Activated CD4-positive, CD25-positive, alpha-beta regulatory T cell (primary cell): Measurements from ENCODE around the gene LRRC4B.
A peak's percentile ranks its signal among the peaks of the same experiment; 100 is the strongest.
"Not testable (repeated sequence)": the region's sequence is repeated elsewhere in the genome, so short reads cannot be mapped to it uniquely, and the experiment has no call there.

ENCODE experiments used
- DNase-seq, 4 experiments: peaks; one replicate each; lab custom pipeline; 2025; lab: John Stamatoyannopoulos, UW

The LRRC4B gene

GRCh38 chr19:50485284-50485955, 82.8 kb downstream of the LRRC4B start:
- DNase-seq = no peak

DNA sequence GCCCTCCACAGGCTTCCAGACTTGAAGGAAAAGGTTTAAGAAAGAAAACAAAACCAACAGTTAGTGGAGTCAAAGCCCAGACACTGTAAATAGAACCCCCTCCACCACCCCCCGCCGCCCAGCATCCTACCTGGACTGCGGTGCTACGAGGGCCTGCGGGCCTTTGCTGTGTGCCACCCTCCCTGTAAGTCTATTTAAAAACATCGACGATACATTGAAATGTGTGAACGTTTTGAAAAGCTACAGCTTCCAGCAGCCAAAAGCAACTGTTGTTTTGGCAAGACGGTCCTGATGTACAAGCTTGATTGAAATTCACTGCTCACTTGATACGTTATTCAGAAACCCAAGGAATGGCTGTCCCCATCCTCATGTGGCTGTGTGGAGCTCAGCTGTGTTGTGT, 85.3 kb downstream of the LRRC4B start:
- no peak for DNase-seq

DNA sequence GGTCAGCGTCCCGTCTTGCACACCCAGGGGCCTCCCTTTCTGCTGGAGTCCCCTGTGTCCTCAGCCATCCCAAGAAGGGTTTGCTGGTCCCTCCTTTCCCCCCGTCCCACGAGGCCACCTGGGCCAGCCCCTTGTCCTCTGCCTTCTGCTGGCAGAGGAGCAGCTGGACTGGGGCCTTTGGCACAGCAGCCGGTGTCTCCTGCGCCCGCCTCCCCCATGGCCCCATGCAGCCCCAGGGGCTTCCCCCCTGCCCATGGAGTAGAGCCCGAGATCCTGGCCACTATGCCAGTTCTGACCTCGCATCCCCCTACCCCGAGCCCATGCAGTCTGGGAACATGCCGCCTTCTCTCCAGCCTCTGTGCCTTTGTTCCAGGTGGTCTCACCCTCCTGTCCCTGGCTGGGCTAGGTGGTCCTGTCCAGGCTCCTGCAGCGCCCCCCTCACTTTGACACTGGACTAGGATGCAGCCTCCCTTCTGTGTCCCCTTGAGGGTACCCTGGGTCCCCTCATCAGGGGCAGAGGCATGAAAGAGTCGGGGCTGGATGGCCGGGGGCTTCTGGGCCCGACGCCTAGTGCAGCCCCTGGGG, 85.9 kb downstream of the LRRC4B start:
- no peak for DNase-seq

GRCh38 chr19:50481351-50482149, 86.7 kb downstream of the LRRC4B start:
- no peak for DNase-seq

DNA sequence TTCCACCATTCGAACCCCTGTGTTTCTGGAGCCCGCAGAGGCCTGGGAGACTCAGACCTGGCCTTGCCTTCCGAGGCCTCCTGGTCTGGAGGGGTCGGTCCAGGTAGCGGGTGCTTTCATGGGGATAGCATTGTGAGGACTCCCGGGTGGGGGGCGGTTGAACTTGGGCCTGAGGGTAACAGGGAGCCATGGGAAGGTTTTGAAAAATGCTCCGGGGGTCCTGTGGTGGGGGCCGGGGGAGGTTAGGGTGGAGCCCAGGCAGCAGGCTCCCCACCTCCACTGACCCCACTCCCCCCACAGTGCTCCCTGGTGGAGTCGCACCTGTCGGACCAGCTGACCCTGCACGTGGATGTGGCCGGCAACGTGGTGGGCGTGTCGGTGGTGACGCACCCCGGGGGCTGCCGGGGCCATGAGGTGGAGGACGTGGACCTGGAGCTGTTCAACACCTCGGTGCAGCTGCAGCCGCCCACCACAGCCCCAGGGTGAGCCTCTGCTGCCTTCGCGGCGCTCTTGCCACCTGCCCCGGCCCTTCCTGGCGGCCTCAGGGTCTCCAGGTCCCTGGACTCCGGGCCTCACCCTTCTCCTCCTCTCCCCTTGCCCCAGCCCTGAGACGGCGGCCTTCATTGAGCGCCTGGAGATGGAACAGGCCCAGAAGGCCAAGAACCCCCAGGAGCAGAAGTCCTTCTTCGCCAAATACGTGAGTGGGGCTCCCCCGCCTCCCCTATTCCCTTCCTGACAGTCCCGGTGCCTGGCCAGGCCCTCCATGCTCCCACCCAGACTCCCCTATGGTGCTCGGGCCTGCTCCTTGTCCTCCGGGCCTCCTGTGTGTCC, 87.7 kb downstream of the LRRC4B start:
- no peak for DNase-seq

DNA sequence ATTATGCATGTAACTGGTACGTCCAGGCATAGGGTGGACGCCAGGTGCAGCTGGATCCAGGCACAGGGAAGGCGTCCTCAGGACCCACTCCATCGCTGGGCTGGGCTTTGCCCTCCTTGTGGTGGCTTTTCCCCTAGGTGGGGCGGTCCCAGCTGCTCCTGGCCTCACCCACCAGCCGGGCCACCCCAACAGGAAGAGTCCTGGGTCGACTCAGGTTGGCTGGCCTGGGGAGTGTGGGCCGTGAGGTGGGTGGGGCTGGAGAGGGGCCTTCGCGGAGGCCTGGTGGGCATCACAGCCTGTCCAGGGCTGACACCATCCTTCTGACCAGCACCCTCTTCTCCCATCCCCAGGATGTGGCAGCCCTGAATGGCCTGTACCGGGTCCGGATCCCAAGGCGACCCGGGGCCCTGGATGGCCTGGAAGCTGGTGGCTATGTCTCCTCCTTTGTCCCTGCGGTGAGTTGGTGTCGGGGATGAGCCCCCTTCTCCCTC, 88.4 kb downstream of the LRRC4B start:
- no peak for DNase-seq

- no peak for DNase-seq
Observed at GRCh38 chr19:50478901-50479715, 89.1 kb downstream of the LRRC4B start.

DNA sequence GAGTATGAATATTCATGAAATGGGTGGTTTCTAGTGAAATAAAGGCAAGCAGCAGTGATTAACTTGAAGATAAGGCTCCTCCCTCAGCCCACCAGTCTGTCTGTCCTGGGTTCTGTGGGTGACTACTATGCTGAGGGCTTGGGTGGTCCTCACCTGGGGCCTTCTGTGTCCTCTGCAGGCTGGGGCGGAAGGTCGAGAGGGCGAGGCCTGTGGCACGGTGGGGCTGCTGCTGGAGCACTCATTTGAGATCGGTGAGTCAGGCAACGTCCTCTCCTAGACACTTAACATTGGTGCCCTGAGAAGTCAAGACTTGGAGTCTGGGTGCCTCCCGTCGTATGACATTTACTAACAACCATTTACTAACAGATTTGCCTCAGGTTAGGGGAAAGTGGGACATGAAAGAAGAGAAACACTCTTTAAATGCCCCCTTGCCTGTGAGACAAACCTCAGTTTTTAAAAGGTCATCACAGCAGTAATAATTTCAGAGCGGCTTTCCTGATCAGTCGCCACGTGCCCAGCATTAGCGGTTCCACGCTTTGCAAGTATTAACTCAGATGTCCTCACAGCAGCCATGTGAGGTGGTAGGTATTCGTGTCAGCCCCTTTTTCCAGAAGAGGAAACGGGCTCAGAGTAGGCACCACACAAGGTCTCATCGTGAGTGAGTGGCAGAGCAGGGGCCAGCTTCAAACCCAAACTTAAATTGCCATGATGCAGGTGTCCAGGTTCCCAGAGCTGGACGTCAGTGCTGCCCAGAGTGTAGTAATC, 90.3 kb downstream of the LRRC4B start:
- no peak for DNase-seq

DNA sequence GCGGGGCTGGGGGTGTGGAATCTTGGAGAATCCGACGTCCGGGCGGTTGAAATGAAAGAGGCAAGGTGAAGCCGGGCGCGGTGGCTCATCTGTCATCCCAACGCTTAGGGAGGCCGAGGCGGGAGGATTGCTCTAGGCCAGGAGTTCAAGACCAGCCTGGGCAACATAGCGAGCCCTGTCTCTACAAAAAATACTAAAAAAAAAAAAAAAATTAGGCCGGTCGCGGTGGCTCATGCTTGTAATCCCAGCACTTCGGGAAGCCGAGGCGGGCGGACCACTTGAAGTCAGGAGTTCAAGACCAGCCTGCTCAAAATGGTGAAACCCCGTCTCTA, 91.4 kb downstream of the LRRC4B start:
- DNase-seq = no peak

DNA sequence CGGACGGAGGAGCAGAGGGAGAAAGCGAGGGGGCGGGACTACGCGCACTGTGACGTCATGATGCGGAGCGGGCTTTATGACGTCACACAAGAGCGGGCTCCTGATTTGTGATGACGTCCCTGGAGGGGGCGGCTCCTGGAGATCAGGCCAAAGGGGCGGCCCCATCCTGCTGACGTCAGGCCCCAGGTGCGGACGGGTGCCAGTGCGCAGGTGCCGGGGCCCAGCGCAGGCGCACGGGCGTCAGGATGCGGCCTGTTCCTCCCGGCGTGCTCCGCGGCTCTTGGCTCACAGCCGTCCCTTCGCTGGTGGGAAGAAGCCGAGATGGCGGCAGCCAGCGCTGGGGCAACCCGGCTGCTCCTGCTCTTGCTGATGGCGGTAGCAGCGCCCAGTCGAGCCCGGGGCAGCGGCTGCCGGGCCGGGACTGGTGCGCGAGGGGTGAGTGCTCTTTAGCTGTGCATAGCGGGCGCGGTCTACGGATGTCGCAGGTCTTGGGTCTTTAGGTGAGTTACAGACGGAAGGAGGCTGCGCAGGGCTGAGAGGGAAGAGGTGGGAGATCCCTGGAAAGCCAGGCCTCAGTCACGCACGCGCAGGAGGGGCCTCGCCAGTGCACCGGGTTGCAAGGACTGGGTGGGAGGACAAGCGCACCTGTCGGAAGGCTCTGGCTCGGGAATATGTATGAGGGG, 91.9 kb downstream of the LRRC4B start, which contains the start of the genes EMC10 and GARIN5A:
EMC10 (plus strand) TSS at position 284 of the 683 bp plus-strand sequence; CDS start at position 322, 38 bp downstream.
GARIN5A (minus strand) TSS at position 625 of the 683 bp plus-strand sequence; CDS start at position 165, 460 bp downstream.
- peak; percentile 80 to 90 (median 84) for DNase-seq

- DNase-seq = no peak
Observed at GRCh38 chr19:50475736-50476223, 92.5 kb downstream of the LRRC4B start.

- DNase-seq = no peak
Observed at GRCh38 chr19:50475101-50475568, 93.1 kb downstream of the LRRC4B start.

GRCh38 chr19:50473336-50473735, 94.9 kb downstream of the LRRC4B start:
- not testable (repeated sequence) for DNase-seq

- no peak for DNase-seq
Observed at GRCh38 chr19:50468818-50469217, 99.4 kb downstream of the LRRC4B start.

- no peak for DNase-seq
Observed at GRCh38 chr19:50467566-50467965, 100.7 kb downstream of the LRRC4B start.
